Upper lobe of left lung (tissue), 4 donors: ENCODE results near the gene SGIP1.

Source experiments
- POLR2A ChIP-seq, 4 donors: fragments of 450-650 bp; IDR thresholded peaks; one replicate each; pipeline ENCODE4 v1.5.1; 2016 to 2017; ENCODE audit warnings: antibody characterized with exemption in 4 of 4, mild to moderate bottlenecking in 2 of 4
- POLR2AphosphoS5 ChIP-seq, 2 donors: sonication (generic); formaldehyde crosslinking; IDR thresholded peaks; one replicate each; pipeline ENCODE4 v1.5.1; 2017; ENCODE audit warnings: antibody characterized with exemption in 2 of 2
- TF ChIP-seq, protein P1 (sequence below), 6 experiments: fragments of 450-650 bp in 4 of 6; fragments of 200-600 bp in 2 of 6; sonication (generic) in 2 of 6; IDR thresholded peaks; one replicate each; pipeline ENCODE4 v1.5.1; 2016 to 2019; ENCODE audit warnings: antibody characterized with exemption in 6 of 6

- TF ChIP-seq, protein P1, sequence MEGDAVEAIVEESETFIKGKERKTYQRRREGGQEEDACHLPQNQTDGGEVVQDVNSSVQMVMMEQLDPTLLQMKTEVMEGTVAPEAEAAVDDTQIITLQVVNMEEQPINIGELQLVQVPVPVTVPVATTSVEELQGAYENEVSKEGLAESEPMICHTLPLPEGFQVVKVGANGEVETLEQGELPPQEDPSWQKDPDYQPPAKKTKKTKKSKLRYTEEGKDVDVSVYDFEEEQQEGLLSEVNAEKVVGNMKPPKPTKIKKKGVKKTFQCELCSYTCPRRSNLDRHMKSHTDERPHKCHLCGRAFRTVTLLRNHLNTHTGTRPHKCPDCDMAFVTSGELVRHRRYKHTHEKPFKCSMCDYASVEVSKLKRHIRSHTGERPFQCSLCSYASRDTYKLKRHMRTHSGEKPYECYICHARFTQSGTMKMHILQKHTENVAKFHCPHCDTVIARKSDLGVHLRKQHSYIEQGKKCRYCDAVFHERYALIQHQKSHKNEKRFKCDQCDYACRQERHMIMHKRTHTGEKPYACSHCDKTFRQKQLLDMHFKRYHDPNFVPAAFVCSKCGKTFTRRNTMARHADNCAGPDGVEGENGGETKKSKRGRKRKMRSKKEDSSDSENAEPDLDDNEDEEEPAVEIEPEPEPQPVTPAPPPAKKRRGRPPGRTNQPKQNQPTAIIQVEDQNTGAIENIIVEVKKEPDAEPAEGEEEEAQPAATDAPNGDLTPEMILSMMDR (IDR thresholded peaks at IDR 0.05) = no peak
- TF ChIP-seq POLR2A (IDR thresholded peaks at IDR 0.05) = no peak
- no peak for TF ChIP-seq POLR2AphosphoS5 (IDR thresholded peaks at IDR 0.05)
Observed at GRCh38 chr1:66685670-66686069, 151.7 kb downstream of the SGIP1 start.
